H54 (cell line): ENCODE measurements around the gene FGA.
"Not testable (repeated sequence)": the region's sequence is repeated elsewhere in the genome, so short reads cannot be mapped to it uniquely, and the experiment has no call there.

Experiments used
- DNase-seq: peaks from one replicate; pipeline ENCODE4 v3.0.0; 2011; ENCODE audit warnings: low spot score, mixed read lengths; ENCODE audit not compliant: insufficient read length
- FAIRE-seq: peaks from 3 replicates; lab custom pipeline; 2011; peaks lifted over from hg19 to GRCh38; lab: Jason Lieb, UNC
- POLR2A ChIP-seq: IDR thresholded peaks from 2 replicates; pipeline ENCODE4 v1.6.1; 2011; ENCODE audit warnings: low read depth, mild to moderate bottlenecking, low read length

The FGA gene

GRCh38 chr4:154597798-154598774 lies 7.5 kb upstream of the FGA start:
- no peak for DNase-seq
- no peak for FAIRE-seq

GRCh38 chr4:154597281-154597680 lies 6.7 kb upstream of the FGA start:
- not testable (repeated sequence) for FAIRE-seq, DNase-seq

More at GRCh38 chr4:154597798-154598774, 7.5 kb upstream of the FGA start:
- TF ChIP-seq POLR2A = no peak

- FAIRE-seq (no peak), DNase-seq (no peak)
- no peak for TF ChIP-seq POLR2A
Measured at GRCh38 chr4:154595807-154596206, 5.3 kb upstream of the FGA start.

GRCh38 chr4:154594343-154594742 lies 3.8 kb upstream of the FGA start:
- DNase-seq, FAIRE-seq: not testable (repeated sequence)

GRCh38 chr4:154593868-154594267 lies 3.3 kb upstream of the FGA start:
- no peak for DNase-seq
- no peak for FAIRE-seq
- TF ChIP-seq POLR2A = no peak

GRCh38 chr4:154591890-154592289 lies 1.3 kb upstream of the FGA start:
- no peak for FAIRE-seq
- no peak for TF ChIP-seq POLR2A

GRCh38 chr4:154589296-154590197 lies 995 bp downstream of the FGA start:
- DNase-seq (no peak), FAIRE-seq (no peak)
- TF ChIP-seq POLR2A = no peak

More at GRCh38 chr4:154591890-154592289, 1.3 kb upstream of the FGA start:
- DNase-seq = no peak

GRCh38 chr4:154588198-154588597 lies 2.3 kb downstream of the FGA start:
- FAIRE-seq (no peak), DNase-seq (no peak)
- no peak for TF ChIP-seq POLR2A

GRCh38 chr4:154586296-154587033 lies 4.1 kb downstream of the FGA start:
- no peak for TF ChIP-seq POLR2A

GRCh38 chr4:154585369-154586018 lies 5.0 kb downstream of the FGA start:
- no peak for FAIRE-seq

More at GRCh38 chr4:154586296-154587033, 4.1 kb downstream of the FGA start:
- DNase-seq (no peak), FAIRE-seq (no peak)

GRCh38 chr4:154584259-154584658 lies 6.3 kb downstream of the FGA start:
- FAIRE-seq = no peak
- TF ChIP-seq POLR2A = no peak
- no peak for DNase-seq

More at GRCh38 chr4:154585369-154586018, 5.0 kb downstream of the FGA start:
- TF ChIP-seq POLR2A = no peak
- DNase-seq = no peak

GRCh38 chr4:154583677-154584076 lies 6.9 kb downstream of the FGA start:
- no peak for TF ChIP-seq POLR2A
- FAIRE-seq (no peak), DNase-seq (no peak)

GRCh38 chr4:154583230-154583629 lies 7.3 kb downstream of the FGA start:
- DNase-seq (no peak), FAIRE-seq (no peak)
- TF ChIP-seq POLR2A = no peak
